NCI-H128 (cell line): ENCODE results near the gene CBS.
"Not testable (repeated sequence)": the region's sequence is repeated elsewhere in the genome, so short reads cannot be mapped to it uniquely, and the experiment has no call there.

Source experiments
- DNase-seq: peaks from one replicate; lab custom pipeline; 2025; ENCODE audit not compliant: unreplicated experiment; lab: John Stamatoyannopoulos, UW

Gene CBS

GRCh38 chr21:43075170-43076022 is at the start of gene CBS:
TSS of gene CBS (minus strand) at chr21:43075835. CDS start at chr21:43072193, 3,642 bp downstream.
- not testable (repeated sequence) for DNase-seq

DNA sequence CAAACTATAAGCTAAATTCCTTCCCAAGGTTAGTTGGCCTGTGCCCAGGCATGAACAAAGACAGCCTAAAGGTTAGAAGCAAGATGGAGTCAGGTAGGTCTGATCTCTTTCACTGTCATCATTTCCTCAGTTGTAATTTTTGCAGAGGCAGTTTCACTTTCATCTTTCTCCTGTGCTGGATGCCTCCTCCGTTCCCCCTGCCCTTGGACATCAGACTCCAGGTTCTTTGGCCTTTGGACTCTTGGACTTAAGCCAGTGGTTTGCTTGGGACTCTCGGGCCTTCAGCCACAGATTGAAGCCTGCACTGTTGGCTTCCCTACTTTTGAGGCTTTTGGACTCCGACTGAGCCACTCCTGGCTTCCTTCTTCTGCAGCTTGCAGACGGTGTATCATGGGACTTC is 40.3 kb upstream of the CBS start:
- DNase-seq = not testable (repeated sequence)

GRCh38 chr21:43114483-43114882 is 38.8 kb upstream of the CBS start:
- DNase-seq = not testable (repeated sequence)

- DNase-seq = not testable (repeated sequence)
These were observed 33.4 kb upstream of the CBS start for GRCh38 chr21:43109006-43109405.

GRCh38 chr21:43108177-43108576 is 32.5 kb upstream of the CBS start:
- not testable (repeated sequence) for DNase-seq

- not testable (repeated sequence) for DNase-seq
These were observed 32.1 kb upstream of the CBS start for GRCh38 chr21:43107794-43108137.

- not testable (repeated sequence) for DNase-seq
These were observed 31.5 kb upstream of the CBS start, which contains the start of gene U2AF1 for GRCh38 chr21:43106965-43107793. TSS of gene U2AF1 (minus strand) at chr21:43107570. CDS start at chr21:43107494, 76 bp downstream.

GRCh38 chr21:43104642-43105041 is 29.0 kb upstream of the CBS start:
- not testable (repeated sequence) for DNase-seq

GRCh38 chr21:43102281-43102680 is 26.6 kb upstream of the CBS start:
- DNase-seq = not testable (repeated sequence)

DNA sequence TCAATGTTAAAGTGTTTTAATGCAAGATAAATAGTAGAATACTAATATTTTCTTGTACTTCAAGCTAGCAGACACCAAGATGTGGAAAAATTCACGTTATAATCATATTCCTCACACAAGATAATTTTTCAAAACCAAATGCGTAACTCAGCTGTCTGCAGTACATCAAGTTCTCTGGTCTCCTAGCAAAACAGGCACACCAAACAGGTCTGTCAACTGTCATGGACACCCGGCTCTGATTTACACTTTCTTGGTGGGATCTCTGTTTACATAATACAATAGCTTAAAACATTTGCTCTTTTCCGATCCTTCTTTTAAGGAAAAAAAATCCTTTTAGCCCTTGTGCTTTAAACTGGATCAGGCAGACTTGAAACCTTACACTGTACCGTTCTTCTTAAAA is 26.0 kb upstream of the CBS start:
- DNase-seq = not testable (repeated sequence)

DNA sequence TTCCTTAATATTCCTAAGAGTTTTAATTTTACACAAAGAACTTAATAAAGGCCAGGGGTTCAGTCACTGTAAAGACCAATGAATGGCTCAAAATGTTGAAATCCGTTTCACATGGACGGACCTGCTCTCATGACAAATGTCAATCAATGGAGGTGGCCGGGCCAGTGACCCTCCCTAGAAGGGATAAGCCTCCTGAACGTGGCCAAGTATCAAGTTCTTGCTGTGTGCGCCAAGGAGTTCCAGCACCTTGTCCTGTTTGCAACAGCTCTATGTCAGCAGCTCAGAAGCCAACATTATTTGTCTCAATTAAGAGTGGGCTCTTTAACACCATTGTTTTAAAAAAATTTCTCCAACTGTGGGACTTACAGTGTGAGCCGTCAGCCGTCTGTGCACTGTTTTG is 25.4 kb upstream of the CBS start:
- not testable (repeated sequence) for DNase-seq

- not testable (repeated sequence) for DNase-seq
These were observed 16.5 kb upstream of the CBS start for GRCh38 chr21:43091979-43092614.

DNA sequence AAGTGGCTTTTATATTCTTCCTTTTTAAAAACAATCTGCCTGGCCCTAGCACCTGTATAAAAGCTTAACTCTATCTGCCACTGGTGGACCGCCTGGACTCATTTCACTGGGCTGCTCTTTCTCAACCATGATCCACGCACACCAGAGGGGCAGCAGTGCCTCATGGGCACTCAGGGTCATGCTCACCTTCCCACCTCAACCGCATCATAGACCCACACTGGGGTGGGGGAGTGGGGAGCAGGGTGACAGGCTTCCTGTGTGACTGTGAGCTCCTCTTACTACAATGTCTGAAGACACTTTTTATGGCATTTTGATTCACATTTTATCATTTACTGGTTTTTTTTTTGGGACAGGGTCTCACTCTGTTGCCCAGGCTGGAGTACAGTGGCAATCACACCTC is 15.3 kb upstream of the CBS start:
- not testable (repeated sequence) for DNase-seq

DNA sequence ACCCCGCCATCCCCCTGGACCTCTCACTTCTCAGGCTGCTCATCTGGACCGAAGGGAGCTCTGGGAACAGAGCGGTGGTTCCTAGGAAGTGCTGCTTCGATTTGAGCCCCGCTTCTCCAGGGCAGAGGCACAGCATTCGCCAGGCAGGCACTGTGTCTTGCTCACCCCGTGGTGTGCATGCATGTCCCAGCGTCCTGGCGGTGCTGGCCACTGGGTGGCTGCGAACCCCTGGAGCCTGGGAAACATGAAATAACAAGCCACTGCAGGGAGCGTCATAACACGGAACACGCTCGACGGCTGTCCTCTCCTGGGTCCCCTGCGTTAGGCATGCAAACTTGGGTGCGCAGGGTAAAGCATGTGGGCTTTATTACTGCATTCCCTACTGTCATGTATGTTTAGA is 13.8 kb upstream of the CBS start:
- not testable (repeated sequence) for DNase-seq

- not testable (repeated sequence) for DNase-seq
These were observed 7.1 kb upstream of the CBS start for GRCh38 chr21:43082587-43083300.

DNA sequence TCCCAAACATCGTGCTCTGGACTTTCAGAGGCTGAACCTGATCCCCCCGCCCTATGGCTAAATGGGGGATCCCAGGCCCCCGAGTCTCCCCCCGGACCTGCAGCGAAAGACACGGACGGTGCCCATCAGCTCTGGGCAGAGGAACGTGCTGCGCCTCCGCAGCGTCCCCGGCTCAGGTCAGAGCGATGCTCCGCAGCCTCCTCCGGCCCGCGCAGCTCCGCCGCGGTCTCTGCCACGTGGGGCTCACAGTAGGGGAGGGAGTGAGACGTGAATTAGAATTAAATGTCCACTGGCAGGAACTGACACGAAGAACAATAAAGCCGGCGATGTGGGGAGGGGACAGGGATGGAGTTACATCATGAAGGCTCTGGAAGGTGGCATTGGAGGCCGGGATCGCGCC is 1.0 kb upstream of the CBS start:
- DNase-seq = not testable (repeated sequence)

- not testable (repeated sequence) for DNase-seq
These were observed 495 bp upstream of the CBS start for GRCh38 chr21:43076023-43076637.

DNA sequence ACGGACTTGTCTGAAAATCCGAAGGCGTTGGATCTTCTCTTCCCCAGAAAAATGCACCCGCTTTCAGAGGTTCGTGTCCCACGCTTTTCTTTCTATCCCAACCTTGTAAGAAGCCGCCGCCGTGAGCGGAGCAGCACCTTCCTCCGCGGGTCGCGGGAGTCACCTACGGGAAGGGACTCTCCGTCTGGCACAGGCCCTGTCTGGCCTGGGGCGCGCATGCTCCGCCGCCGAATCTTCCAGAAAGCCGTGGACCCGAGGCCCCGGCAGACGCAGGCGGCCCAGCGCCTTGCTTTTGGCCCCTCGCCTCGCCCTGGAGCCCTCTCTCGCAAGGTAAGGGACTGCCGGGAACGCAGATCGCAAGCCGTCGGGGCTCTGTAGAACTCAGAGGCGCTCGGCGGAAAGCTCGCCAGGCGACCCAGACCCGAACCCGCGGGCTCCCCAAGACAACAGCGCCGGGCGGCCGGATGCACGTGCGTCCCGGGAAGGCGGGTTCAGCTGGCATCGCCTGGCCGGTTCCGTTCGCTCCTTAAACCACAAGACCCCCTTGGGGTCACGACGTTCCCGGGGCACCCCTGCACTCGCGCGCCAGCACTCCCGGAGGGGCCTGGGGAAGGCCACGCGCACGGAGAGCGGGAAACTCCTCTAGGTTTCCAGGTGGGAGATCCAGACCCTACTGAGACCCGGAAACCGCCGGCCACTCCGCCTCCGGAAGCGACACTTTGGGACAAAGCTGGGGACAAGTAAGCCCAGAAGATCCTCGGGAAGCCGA is 1.1 kb downstream of the CBS start:
- DNase-seq = not testable (repeated sequence)

DNA sequence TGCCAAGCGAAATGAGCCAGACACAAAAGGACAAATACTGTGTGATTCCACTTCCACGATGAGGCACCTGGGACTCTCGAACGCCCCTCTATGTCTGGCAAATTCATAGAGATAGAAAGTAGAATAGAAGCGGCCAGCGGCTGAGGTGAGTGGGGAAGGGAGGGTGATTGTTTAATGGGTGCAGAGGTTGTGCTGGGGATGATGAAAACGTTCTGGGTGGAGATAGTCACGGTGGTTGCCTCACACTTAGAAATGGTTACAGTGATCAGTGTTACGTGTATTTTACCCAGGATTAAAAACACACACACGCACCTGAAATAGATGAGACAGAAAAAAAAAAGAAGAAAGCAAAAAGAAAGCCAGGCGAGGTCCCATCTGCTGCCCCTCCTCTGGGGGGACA is 2.9 kb downstream of the CBS start:
- not testable (repeated sequence) for DNase-seq
